Measurements from ENCODE around the gene B3GNT3.

B3GNT3 gene

GRCh38 chr19:17751912-17752273, 43.0 kb upstream of the B3GNT3 start:
- DNase-seq (ENCODE audit: low read depth), result peak; percentile 65
- TF ChIP-seq MAX (IDR thresholded peaks at IDR 0.05; ENCODE audit: low read depth, low read length), result no peak
- no peak for TF ChIP-seq CTCF (IDR thresholded peaks at IDR 0.05; ENCODE audit: low read depth, low read length)
- TF ChIP-seq POLR2A (IDR thresholded peaks at IDR 0.05; ENCODE audit: extremely low read depth, insufficient read length), result no peak
- TF ChIP-seq MYC (IDR thresholded peaks at IDR 0.05; ENCODE audit: low read depth, low read length), result no peak
- H3K4me3 ChIP-seq (ENCODE audit: low read depth, low read length), result peak overlapping the region; percentile 62

GRCh38 chr19:17752865-17753639, 41.9 kb upstream of the B3GNT3 start:
- no peak overlapping the region for H3K4me3 ChIP-seq (ENCODE audit: low read depth, low read length)
- TF ChIP-seq MAX (IDR thresholded peaks at IDR 0.05; ENCODE audit: low read depth, low read length) (no peak), CTCF (IDR thresholded peaks at IDR 0.05; ENCODE audit: low read depth, low read length) (no peak), POLR2A (IDR thresholded peaks at IDR 0.05; ENCODE audit: extremely low read depth, insufficient read length) (no peak), MYC (IDR thresholded peaks at IDR 0.05; ENCODE audit: low read depth, low read length) (no peak)
- no peak for DNase-seq (ENCODE audit: low read depth)

GRCh38 chr19:17753976-17754375, 41.0 kb upstream of the B3GNT3 start:
- TF ChIP-seq POLR2A (IDR thresholded peaks at IDR 0.05; ENCODE audit: extremely low read depth, insufficient read length) (no peak), MYC (IDR thresholded peaks at IDR 0.05; ENCODE audit: low read depth, low read length) (no peak)
- DNase-seq (ENCODE audit: low read depth), result no peak
- no peak overlapping the region for H3K4me3 ChIP-seq (ENCODE audit: low read depth, low read length)

- TF ChIP-seq CTCF (IDR thresholded peaks at IDR 0.05; ENCODE audit: low read depth, low read length) (no peak), MAX (IDR thresholded peaks at IDR 0.05; ENCODE audit: low read depth, low read length) (no peak), MYC (IDR thresholded peaks at IDR 0.05; ENCODE audit: low read depth, low read length) (no peak)
- peak; percentile 62 for DNase-seq (ENCODE audit: low read depth)
- no peak overlapping the region for H3K4me3 ChIP-seq (ENCODE audit: low read depth, low read length)
Observed at GRCh38 chr19:17754634-17755442, 40.1 kb upstream of the B3GNT3 start.

GRCh38 chr19:17755443-17755890, 39.5 kb upstream of the B3GNT3 start:
- H3K4me3 ChIP-seq (ENCODE audit: low read depth, low read length), result no peak overlapping the region
- TF ChIP-seq MAX (IDR thresholded peaks at IDR 0.05; ENCODE audit: low read depth, low read length) (no peak), CTCF (IDR thresholded peaks at IDR 0.05; ENCODE audit: low read depth, low read length) (no peak), MYC (IDR thresholded peaks at IDR 0.05; ENCODE audit: low read depth, low read length) (no peak)
- DNase-seq (ENCODE audit: low read depth), result no peak

GRCh38 chr19:17755977-17756670, 38.8 kb upstream of the B3GNT3 start:
- H3K4me3 ChIP-seq (ENCODE audit: low read depth, low read length), result no peak overlapping the region
- peak; percentile 54 for DNase-seq (ENCODE audit: low read depth)
- TF ChIP-seq CTCF (IDR thresholded peaks at IDR 0.05; ENCODE audit: low read depth, low read length), result no peak
- no peak for TF ChIP-seq MYC (IDR thresholded peaks at IDR 0.05; ENCODE audit: low read depth, low read length)
- no peak for TF ChIP-seq POLR2A (IDR thresholded peaks at IDR 0.05; ENCODE audit: extremely low read depth, insufficient read length)
- TF ChIP-seq MAX (IDR thresholded peaks at IDR 0.05; ENCODE audit: low read depth, low read length), result no peak

Data from NB4 (cell line).